ENCODE measurements around the gene NUDT22. TPM values are rescaled to one million over a fixed set of nuclear protein-coding genes. Genes with fewer than 3 reads are reported as not detected.

The NUDT22 gene
- total and polyA plus RNA-seq, 4 experiments from 2014 or later = 38.1 to 101 (median 76.7) TPM

DNA sequence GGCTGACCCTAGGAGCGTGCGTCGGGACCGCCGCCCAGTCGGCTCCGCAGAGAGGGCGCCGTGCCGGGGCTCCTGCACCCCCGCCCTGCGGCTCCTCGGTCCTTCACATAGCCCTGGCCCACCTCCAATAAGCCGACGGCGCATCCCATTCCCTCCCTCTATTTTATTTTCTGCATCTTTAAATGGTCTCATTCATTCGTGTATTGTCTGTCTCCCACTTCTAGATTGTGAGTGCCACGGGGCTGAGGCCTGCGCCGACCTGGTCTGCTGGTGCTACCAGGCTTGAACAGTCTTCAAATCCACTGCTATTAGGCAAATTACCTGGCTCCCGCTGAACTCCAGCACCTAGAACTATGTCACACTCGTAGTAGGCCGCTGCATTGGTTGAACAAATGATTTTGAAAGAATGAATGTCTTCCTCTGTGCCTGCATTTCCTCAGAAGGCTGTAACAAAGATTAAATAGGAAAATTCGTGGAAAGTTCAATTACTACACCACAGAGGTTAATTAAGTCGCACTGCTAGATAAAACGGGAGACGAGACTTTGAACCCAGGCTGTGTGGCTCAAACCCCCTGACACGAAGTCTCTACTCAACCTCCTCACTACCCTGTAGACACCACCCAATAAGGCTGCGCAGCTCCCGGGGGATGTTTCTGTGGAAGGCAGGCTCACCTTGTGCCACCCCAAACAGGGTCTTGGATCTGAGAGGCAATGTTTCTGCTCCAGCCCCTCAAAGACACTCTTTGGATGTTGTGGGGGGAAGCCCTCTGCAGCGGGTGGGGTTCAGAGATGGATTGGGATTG, 21.9 kb downstream of the NUDT22 start:
- ChIA-PET POLR2A (ENCODE audit: partially characterized antibody) (interaction anchor here (1.2 to 38.9 kb wide), 11 partner anchors 9 to 70 kb away, joined by 3 to 937 read pairs (median 23); partner anchors contain the start of genes BAD, CATSPERZ, DNAJC4 and FERMT3), CTCF (ENCODE audit: partially characterized antibody) (interaction anchor here (8.4 to 10.5 kb wide), 2 partner anchors 42 to 56 kb away, joined by 78 to 121 read pairs; partner anchors contain the start of genes CATSPERZ, ESRRA and FERMT3)
- Mint-ChIP-seq H3K27me3 (no peaks in the 10 kb centered on the region), H3K4me1 (peaks cover 10 to 65% (median 30%) of the 10 kb centered on the region in 4 donors), H3K9me3 (no peaks in the 10 kb centered on the region), H3K36me3 (peaks cover 0 to 11% of the 10 kb centered on the region in 2 donors), H3K27ac (peak overlapping the region; percentile 2 to 93 (median 88)), H3K4me3 (peak overlapping the region; percentile 69 to 82 (median 76))
- no peaks in the 10 kb centered on the region for H3K9me3 ChIP-seq (ENCODE audit: control insufficient read depth in 1 of 2, low read length in 2 of 2)
- intact Hi-C loops (cut with micrococcal nuclease) = loop anchor here (1.0 to 10.0 kb wide), 2 partner anchors 21 to 527 kb away; partner anchors contain the start of gene SF1
- H3K27ac ChIP-seq (ENCODE audit: low read depth, low read length) = no peak overlapping the region
- peak overlapping the region in 1 of 2 donors; percentile 98 for H3K4me3 ChIP-seq (ENCODE audit: low read length in 2 of 2)
- DNase-seq = no peak
- H3K27me3 ChIP-seq (ENCODE audit: insufficient read depth, low read length) = no peaks in the 10 kb centered on the region
- no peaks in the 10 kb centered on the region for H3K36me3 ChIP-seq (ENCODE audit: insufficient read depth, low read length)
- peaks cover 53% of the 10 kb centered on the region for H3K4me1 ChIP-seq (ENCODE audit: insufficient read depth, low read length)

DNA sequence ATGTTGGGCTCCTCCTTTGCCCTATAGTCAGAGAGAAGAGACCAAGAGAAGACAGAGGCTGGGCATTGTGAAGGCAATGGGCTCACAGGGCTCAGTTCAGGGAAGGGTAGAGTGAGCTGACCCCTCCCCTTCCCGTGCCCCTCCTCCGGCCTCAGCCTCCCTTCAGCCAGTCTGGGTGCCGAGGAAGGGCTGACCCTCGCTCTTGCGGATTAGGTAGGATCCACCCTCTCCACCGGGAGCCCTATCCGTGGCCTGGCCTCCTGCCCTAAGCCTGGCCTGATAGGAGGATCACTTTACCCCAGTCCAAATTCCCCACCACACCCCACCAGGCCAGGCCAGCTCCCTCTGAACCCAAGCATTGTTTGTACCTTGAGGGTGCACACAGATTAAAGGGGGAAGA, 22.5 kb downstream of the NUDT22 start:
- Mint-ChIP-seq H3K36me3 (peaks cover 0 to 7% of the 10 kb centered on the region in 2 donors), H3K27me3 (no peaks in the 10 kb centered on the region), H3K4me3 (peak overlapping the region in 4 of 8 donors; percentile 57 to 82 (median 74)), H3K27ac (peak overlapping the region in 2 of 7 donors; percentile 86 to 88), H3K9me3 (no peaks in the 10 kb centered on the region), H3K4me1 (peaks cover 7 to 60% (median 27%) of the 10 kb centered on the region in 4 donors)
- Histone ChIP-seq H3K9me3 (ENCODE audit: control insufficient read depth in 1 of 2, low read length in 2 of 2) (no peaks in the 10 kb centered on the region), H3K27me3 (ENCODE audit: insufficient read depth, low read length) (no peaks in the 10 kb centered on the region), H3K4me1 (ENCODE audit: insufficient read depth, low read length) (peaks cover 54% of the 10 kb centered on the region), H3K27ac (ENCODE audit: low read depth, low read length) (no peak overlapping the region), H3K36me3 (ENCODE audit: insufficient read depth, low read length) (no peaks in the 10 kb centered on the region), H3K4me3 (ENCODE audit: low read length in 2 of 2) (no peak overlapping the region)
- no peak for DNase-seq
- intact Hi-C loops (cut with micrococcal nuclease) = loop anchor here (10.0 kb wide), 1 partner anchor 526 kb away; the partner anchor contains the start of gene SF1
- CTCF ChIA-PET (ENCODE audit: partially characterized antibody) = interaction anchor here (1.4 to 10.5 kb wide), 3 partner anchors 30 to 55 kb away, joined by 4 to 121 read pairs (median 78); partner anchors contain the start of genes CATSPERZ, ESRRA and FERMT3
- POLR2A ChIA-PET (ENCODE audit: partially characterized antibody) = interaction anchor here (0.9 to 38.9 kb wide), 6 partner anchors 8 to 53 kb away, joined by 3 to 937 read pairs (median 79); partner anchors contain the start of genes DNAJC4, FERMT3 and VEGFB

DNA sequence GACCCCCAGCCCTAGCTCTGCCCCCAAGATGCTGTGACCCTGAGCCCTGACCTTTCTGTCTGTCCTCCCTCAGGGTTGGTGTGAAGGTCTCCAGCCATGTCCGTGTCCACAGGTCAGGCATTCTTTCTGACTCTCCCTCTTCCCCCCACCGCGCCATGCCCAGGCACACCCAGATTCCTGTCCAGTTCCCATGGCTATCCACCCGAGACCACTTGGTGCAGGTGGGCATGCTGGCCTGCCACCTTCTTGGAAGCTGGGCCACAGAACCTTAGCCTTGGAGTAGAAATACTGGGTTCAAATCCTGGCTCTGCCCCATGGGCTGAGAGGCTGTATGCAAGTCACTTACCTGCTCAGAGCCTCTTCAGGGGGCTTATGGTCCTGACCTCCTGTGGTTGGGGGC, 23.0 kb downstream of the NUDT22 start:
- POLR2A ChIA-PET (ENCODE audit: partially characterized antibody) = interaction anchor here (0.9 to 38.9 kb wide), 7 partner anchors 8 to 55 kb away, joined by 3 to 937 read pairs (median 23); partner anchors contain the start of genes DNAJC4, FERMT3, FKBP2 and VEGFB
- Histone ChIP-seq H3K4me3 (ENCODE audit: low read length in 2 of 2) (no peak overlapping the region), H3K27ac (ENCODE audit: low read depth, low read length) (no peak overlapping the region), H3K27me3 (ENCODE audit: insufficient read depth, low read length) (no peaks in the 10 kb centered on the region), H3K36me3 (ENCODE audit: insufficient read depth, low read length) (no peaks in the 10 kb centered on the region), H3K4me1 (ENCODE audit: insufficient read depth, low read length) (peaks cover 54% of the 10 kb centered on the region), H3K9me3 (ENCODE audit: control insufficient read depth in 1 of 2, low read length in 2 of 2) (no peaks in the 10 kb centered on the region)
- peak overlapping the region in 4 of 8 donors; percentile 21 to 76 (median 45) for H3K4me3 Mint-ChIP-seq
- DNase-seq = no peak
- CTCF ChIA-PET (ENCODE audit: partially characterized antibody) = interaction anchor here (0.8 to 10.5 kb wide), 9 partner anchors 8 to 54 kb away, joined by 3 to 121 read pairs (median 10); partner anchors contain the start of genes CATSPERZ, DNAJC4, ESRRA and FERMT3
- peaks cover 8 to 56% (median 25%) of the 10 kb centered on the region in 4 donors for H3K4me1 Mint-ChIP-seq
- H3K9me3 Mint-ChIP-seq = no peaks in the 10 kb centered on the region
- no peaks in the 10 kb centered on the region for H3K27me3 Mint-ChIP-seq
- H3K36me3 Mint-ChIP-seq = peaks cover 0 to 5% of the 10 kb centered on the region in 2 donors
- peak overlapping the region in 1 of 7 donors; percentile 86 for H3K27ac Mint-ChIP-seq
- intact Hi-C loops (cut with micrococcal nuclease) = loop anchor here (10.0 kb wide), 1 partner anchor 526 kb away; the partner anchor contains the start of gene SF1

DNA sequence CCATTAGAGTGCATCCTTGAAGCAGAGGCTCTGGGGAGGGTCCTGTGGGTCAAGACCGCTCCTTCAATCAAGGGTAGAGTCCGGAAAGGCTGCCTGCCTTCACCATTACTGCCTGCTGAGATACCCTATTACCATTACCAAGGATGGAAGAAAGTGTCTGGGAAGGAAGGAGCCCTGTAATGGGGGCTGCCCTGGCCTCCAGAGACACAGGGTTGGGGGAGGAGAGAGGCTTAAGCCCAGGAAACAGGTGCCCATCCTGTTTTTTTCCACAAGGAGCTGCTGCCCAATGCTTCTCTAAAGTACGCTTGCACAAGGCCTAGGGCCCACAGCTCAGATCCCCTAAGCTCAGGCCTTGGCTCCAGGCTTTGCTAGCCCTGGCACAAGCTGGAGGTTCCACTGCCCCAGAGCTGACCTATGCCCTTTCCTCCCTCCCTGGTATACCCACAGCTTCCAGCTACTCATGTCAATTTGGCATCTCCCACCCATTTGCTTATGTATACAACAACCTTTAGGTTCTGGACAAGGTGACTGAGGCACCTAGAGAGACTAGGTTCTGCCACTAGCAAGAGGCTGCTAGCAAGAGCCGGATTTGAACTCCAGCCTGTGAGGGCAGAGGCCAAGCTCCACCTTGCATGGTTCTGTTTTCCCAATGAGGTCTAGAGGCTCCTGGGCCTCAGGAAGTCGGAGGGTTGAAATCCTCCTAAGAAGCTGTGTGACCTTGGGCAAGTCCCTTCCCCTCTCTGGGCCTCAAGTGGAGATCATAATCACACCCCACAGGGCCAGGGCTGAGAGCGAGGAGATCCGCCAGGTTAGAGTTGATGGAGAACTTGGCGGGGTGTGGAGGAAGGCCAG, 23.7 kb downstream of the NUDT22 start:
- H3K4me3 ChIP-seq (ENCODE audit: low read length in 2 of 2) = no peak overlapping the region
- peaks cover 8 to 52% (median 25%) of the 10 kb centered on the region in 4 donors for H3K4me1 Mint-ChIP-seq
- H3K36me3 ChIP-seq (ENCODE audit: insufficient read depth, low read length) = no peaks in the 10 kb centered on the region
- no peak overlapping the region for H3K27ac ChIP-seq (ENCODE audit: low read depth, low read length)
- peaks cover 54% of the 10 kb centered on the region for H3K4me1 ChIP-seq (ENCODE audit: insufficient read depth, low read length)
- peaks cover 0 to 2% of the 10 kb centered on the region in 2 donors for H3K36me3 Mint-ChIP-seq
- H3K4me3 Mint-ChIP-seq = peak overlapping the region; percentile 15 to 79 (median 46)
- H3K9me3 Mint-ChIP-seq = no peaks in the 10 kb centered on the region
- H3K27ac Mint-ChIP-seq = peak overlapping the region in 3 of 7 donors; percentile 1 to 86 (median 10)
- no peaks in the 10 kb centered on the region for H3K9me3 ChIP-seq (ENCODE audit: control insufficient read depth in 1 of 2, low read length in 2 of 2)
- intact Hi-C loops (cut with micrococcal nuclease) = loop anchor here (10.0 kb wide), 1 partner anchor 525 kb away; the partner anchor contains the start of gene SF1
- ChIA-PET CTCF (ENCODE audit: partially characterized antibody) (interaction anchor here (0.8 to 10.5 kb wide), 19 partner anchors 9 to 105 kb away, joined by 3 to 121 read pairs (median 6); partner anchors contain the start of genes CATSPERZ, DNAJC4, ESRRA and FERMT3), POLR2A (ENCODE audit: partially characterized antibody) (interaction anchor here (1.1 to 38.9 kb wide), 11 partner anchors 9 to 68 kb away, joined by 3 to 937 read pairs (median 11); partner anchors contain the start of genes BAD, DNAJC4, FERMT3 and FKBP2)
- H3K27me3 ChIP-seq (ENCODE audit: insufficient read depth, low read length) = no peaks in the 10 kb centered on the region
- no peak for DNase-seq
- H3K27me3 Mint-ChIP-seq = no peaks in the 10 kb centered on the region

DNA sequence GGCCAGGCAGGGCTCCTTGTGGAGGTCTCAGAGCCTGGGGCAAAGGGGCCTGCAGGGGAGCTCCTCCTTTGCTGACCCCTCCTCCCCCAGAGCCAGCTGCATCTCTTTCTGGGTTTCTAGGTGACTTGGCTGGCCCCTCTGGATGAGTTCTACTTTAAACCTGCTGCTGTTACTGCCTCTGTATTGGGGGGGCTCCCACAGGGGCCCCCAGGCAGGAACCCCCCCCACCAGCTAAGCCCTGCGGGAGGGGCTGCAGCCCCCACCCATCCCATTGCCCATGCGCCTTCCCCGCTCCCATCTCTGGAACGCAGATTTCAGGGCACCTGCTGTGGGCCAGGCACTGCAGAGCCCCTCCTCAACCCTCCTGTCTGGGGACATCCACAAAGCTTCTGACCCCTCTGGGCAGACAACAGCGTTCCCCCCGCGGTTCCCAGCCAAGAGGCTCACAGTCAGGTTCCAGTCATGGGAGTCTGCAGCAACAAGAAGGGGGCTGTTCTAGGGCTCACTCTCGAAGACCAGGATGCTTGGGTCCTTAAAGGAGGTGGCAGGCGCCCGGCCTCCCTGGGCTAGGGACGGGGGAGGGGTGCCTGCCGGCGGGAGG, 24.4 kb downstream of the NUDT22 start:
- Histone ChIP-seq H3K4me1 (ENCODE audit: insufficient read depth, low read length) (peaks cover 46% of the 10 kb centered on the region), H3K9me3 (ENCODE audit: control insufficient read depth in 1 of 2, low read length in 2 of 2) (no peaks in the 10 kb centered on the region), H3K27me3 (ENCODE audit: insufficient read depth, low read length) (no peaks in the 10 kb centered on the region), H3K36me3 (ENCODE audit: insufficient read depth, low read length) (no peaks in the 10 kb centered on the region), H3K4me3 (ENCODE audit: low read length in 2 of 2) (peak overlapping the region in 1 of 2 donors; percentile 38), H3K27ac (ENCODE audit: low read depth, low read length) (no peak overlapping the region)
- Mint-ChIP-seq H3K27me3 (no peaks in the 10 kb centered on the region), H3K4me1 (peaks cover 5 to 46% (median 20%) of the 10 kb centered on the region in 4 donors), H3K9me3 (no peaks in the 10 kb centered on the region), H3K36me3 (peaks cover 0 to 2% of the 10 kb centered on the region in 2 donors), H3K4me3 (peak overlapping the region in 7 of 8 donors; percentile 44 to 89 (median 87)), H3K27ac (peak overlapping the region in 1 of 7 donors; percentile 68)
- CTCF ChIA-PET (ENCODE audit: partially characterized antibody) = interaction anchor here (0.6 to 10.5 kb wide), 22 partner anchors 8 to 1686 kb away, joined by 3 to 121 read pairs (median 6); partner anchors contain the start of genes CATSPERZ, DNAJC4, ESRRA and FERMT3
- intact Hi-C loops (cut with micrococcal nuclease) = loop anchor here (1.0 kb wide), 4 partner anchors 19 to 51 kb away; partner anchors contain the start of gene DNAJC4
- no peak for DNase-seq
- POLR2A ChIA-PET (ENCODE audit: partially characterized antibody) = interaction anchor here (1.1 to 38.9 kb wide), 12 partner anchors 8 to 67 kb away, joined by 3 to 937 read pairs (median 12); partner anchors contain the start of genes BAD, DNAJC4, FERMT3 and FKBP2
